Stimulated activated naive CD8-positive, alpha-beta T cell treated with anti-CD3 and anti-CD28 coated beads, Interleukin-15, Interleukin-2, amounts not matched to agents 100 ng/mL and 50 ng/mL, for 24 hours (primary cell): ENCODE measurements around the gene CADM2.

ENCODE experiments used
- H3K27ac Mint-ChIP-seq: one replicate; pipeline ENCODE4 v1.8.0; 2021; ENCODE audit warnings: mild to moderate bottlenecking, mixed read lengths
- H3K27me3 Mint-ChIP-seq: one replicate; pipeline ENCODE4 v1.8.0; 2021; ENCODE audit warnings: mixed read lengths
- H3K36me3 Mint-ChIP-seq: one replicate; pipeline ENCODE4 v1.8.0; 2021; ENCODE audit warnings: low read depth, mixed read lengths
- H3K4me1 Mint-ChIP-seq: one replicate; pipeline ENCODE4 v1.8.0; 2021; ENCODE audit warnings: low read depth, mixed read lengths
- H3K4me3 Mint-ChIP-seq: one replicate; pipeline ENCODE4 v1.8.0; 2021; ENCODE audit warnings: mild to moderate bottlenecking, mixed read lengths
- H3K9me3 Mint-ChIP-seq: one replicate; pipeline ENCODE4 v1.8.0; 2021; ENCODE audit warnings: mixed read lengths

Gene CADM2

DNA sequence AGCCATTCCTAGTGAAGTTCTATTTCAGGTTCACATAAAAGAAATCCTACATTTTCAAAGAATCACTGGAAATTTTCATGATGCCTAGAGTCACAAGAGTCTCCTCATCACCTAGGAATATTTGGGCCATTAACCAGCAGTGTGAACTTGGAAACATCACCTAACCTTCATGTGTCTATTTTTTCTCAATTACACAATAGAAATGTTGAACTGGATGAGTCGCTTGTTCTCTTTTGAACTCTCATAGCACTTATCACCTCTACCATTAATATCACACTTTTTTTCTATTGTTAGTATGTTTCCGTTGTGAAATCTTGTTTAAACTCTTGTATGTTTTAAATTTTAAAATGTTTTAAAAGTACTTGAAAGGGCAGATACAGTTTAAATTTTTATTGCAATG, 371.3 kb downstream of the CADM2 start:
- no peak overlapping the region for H3K27ac Mint-ChIP-seq

DNA sequence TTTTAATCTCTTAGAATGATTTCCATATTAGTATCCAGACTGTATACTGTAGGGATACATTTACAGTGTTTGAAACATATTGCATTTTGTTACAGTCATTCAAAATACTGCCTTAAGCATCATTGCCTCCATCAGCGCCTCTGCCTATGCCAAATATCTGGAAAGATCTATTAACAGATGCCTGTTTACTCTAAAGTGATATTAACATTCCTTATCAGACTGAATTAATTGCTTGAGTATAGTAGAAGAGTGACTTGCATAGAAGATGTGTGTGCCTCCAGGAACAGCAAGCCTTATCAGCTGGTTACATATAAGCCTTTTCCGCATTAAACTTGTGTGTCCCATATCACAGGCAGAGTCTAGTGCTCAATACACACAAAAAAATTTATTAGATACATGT, 379.1 kb downstream of the CADM2 start:
- Mint-ChIP-seq H3K36me3 (no peaks in the 10 kb centered on the region), H3K4me1 (no peaks in the 10 kb centered on the region), H3K27ac (no peak overlapping the region), H3K9me3 (no peaks in the 10 kb centered on the region), H3K4me3 (no peak overlapping the region), H3K27me3 (no peaks in the 10 kb centered on the region)

More for the DNA sequence above, 371.3 kb downstream of the CADM2 start:
- H3K27me3 Mint-ChIP-seq = no peaks in the 10 kb centered on the region
- H3K36me3 Mint-ChIP-seq = no peaks in the 10 kb centered on the region
- no peaks in the 10 kb centered on the region for H3K4me1 Mint-ChIP-seq
- H3K9me3 Mint-ChIP-seq = no peaks in the 10 kb centered on the region
- no peak overlapping the region for H3K4me3 Mint-ChIP-seq

- Mint-ChIP-seq H3K4me1 (no peaks in the 10 kb centered on the region), H3K9me3 (peaks cover 1% of the 10 kb centered on the region), H3K36me3 (no peaks in the 10 kb centered on the region), H3K27ac (no peak overlapping the region), H3K4me3 (no peak overlapping the region), H3K27me3 (no peaks in the 10 kb centered on the region)
These were observed 384.1 kb downstream of the CADM2 start for GRCh38 chr3:85342915-85343314.

DNA sequence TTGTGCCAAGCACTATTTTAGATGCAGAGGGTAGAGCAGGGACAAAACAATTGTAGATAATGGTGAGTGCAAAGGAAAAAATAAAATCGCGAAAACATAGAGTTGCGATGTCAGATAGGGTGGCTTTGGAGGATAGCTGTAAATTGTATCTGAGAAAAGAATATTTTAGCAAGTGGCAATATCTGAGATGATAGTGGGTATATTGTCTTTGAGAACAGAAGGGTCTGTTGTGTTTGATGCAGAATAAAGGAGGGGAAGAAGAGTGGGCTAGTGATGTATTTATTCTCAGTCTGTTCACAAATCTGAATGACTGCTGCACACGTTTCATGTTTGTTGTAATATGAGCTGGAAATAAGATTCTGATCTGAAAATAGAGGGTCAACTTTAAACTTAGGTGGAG, 396.8 kb downstream of the CADM2 start:
- H3K27me3 Mint-ChIP-seq = no peaks in the 10 kb centered on the region
- no peak overlapping the region for H3K27ac Mint-ChIP-seq
- H3K36me3 Mint-ChIP-seq = no peaks in the 10 kb centered on the region
- H3K9me3 Mint-ChIP-seq = peaks cover 5% of the 10 kb centered on the region
- H3K4me3 Mint-ChIP-seq = no peak overlapping the region
- H3K4me1 Mint-ChIP-seq = no peaks in the 10 kb centered on the region

GRCh38 chr3:85360742-85361387, 402.1 kb downstream of the CADM2 start:
- Mint-ChIP-seq H3K36me3 (no peaks in the 10 kb centered on the region), H3K4me1 (no peaks in the 10 kb centered on the region), H3K4me3 (no peak overlapping the region), H3K9me3 (peaks cover 5% of the 10 kb centered on the region), H3K27ac (no peak overlapping the region), H3K27me3 (no peaks in the 10 kb centered on the region)

GRCh38 chr3:85364296-85364909, 405.6 kb downstream of the CADM2 start:
- Mint-ChIP-seq H3K36me3 (no peaks in the 10 kb centered on the region), H3K27me3 (no peaks in the 10 kb centered on the region), H3K27ac (no peak overlapping the region), H3K9me3 (no peaks in the 10 kb centered on the region), H3K4me3 (no peak overlapping the region), H3K4me1 (no peaks in the 10 kb centered on the region)

DNA sequence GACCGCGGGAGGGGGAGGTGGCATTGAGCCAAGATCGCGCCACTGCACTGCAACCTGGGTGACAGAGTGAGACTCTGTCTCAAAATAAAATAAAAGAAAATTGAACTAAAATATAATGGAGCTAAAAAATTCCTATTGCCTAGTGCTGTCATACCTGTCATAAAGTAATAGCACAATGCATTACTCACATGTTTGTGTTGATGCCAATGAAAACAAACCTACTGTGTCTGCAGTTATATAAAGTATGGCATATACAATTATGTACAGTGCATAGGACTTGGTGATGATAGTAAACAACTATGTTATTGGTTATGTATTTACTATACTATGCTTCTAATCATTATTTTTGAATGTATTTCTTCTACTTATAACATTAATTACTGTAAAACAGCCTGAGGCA, 411.6 kb downstream of the CADM2 start:
- no peak overlapping the region for H3K4me3 Mint-ChIP-seq
- no peaks in the 10 kb centered on the region for H3K36me3 Mint-ChIP-seq
- H3K27ac Mint-ChIP-seq = no peak overlapping the region
- H3K4me1 Mint-ChIP-seq = no peaks in the 10 kb centered on the region
- no peaks in the 10 kb centered on the region for H3K27me3 Mint-ChIP-seq
- H3K9me3 Mint-ChIP-seq = peaks cover 5% of the 10 kb centered on the region

DNA sequence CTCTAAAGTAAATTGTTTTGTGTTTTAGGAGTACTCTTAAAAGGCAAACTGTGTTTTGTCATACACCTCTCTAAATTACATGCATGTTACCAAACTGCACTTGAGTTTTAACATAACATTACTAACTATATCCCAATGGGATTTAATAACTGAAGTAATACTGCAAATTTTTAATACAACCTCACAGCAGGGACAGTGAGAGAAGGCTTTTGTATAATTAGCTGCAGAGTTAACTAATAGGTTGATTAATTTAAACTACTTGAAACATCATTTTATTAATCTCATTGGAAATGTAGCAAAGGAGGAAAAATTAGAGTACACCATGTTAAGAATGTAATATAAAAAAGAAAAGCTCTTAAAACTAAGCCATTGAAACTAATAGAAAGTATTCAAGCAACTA, 417.3 kb downstream of the CADM2 start:
- H3K27ac Mint-ChIP-seq = no peak overlapping the region
- H3K27me3 Mint-ChIP-seq = no peaks in the 10 kb centered on the region
- no peaks in the 10 kb centered on the region for H3K4me1 Mint-ChIP-seq
- H3K9me3 Mint-ChIP-seq = peaks cover 10% of the 10 kb centered on the region
- H3K4me3 Mint-ChIP-seq = no peak overlapping the region
- H3K36me3 Mint-ChIP-seq = no peaks in the 10 kb centered on the region

GRCh38 chr3:85377115-85377514, 418.3 kb downstream of the CADM2 start:
- H3K9me3 Mint-ChIP-seq = peaks cover 10% of the 10 kb centered on the region
- no peak overlapping the region for H3K27ac Mint-ChIP-seq
- no peaks in the 10 kb centered on the region for H3K36me3 Mint-ChIP-seq
- H3K4me1 Mint-ChIP-seq = no peaks in the 10 kb centered on the region
- H3K4me3 Mint-ChIP-seq = no peak overlapping the region
- H3K27me3 Mint-ChIP-seq = no peaks in the 10 kb centered on the region

GRCh38 chr3:85384372-85384771, 425.6 kb downstream of the CADM2 start:
- no peak overlapping the region for H3K4me3 Mint-ChIP-seq
- no peaks in the 10 kb centered on the region for H3K4me1 Mint-ChIP-seq

GRCh38 chr3:85387913-85388505, 429.2 kb downstream of the CADM2 start:
- no peaks in the 10 kb centered on the region for H3K27me3 Mint-ChIP-seq
- H3K27ac Mint-ChIP-seq = no peak overlapping the region
- peaks cover 6% of the 10 kb centered on the region for H3K9me3 Mint-ChIP-seq
- no peak overlapping the region for H3K4me3 Mint-ChIP-seq
- no peaks in the 10 kb centered on the region for H3K4me1 Mint-ChIP-seq
- H3K36me3 Mint-ChIP-seq = no peaks in the 10 kb centered on the region

More at GRCh38 chr3:85384372-85384771, 425.6 kb downstream of the CADM2 start:
- Mint-ChIP-seq H3K36me3 (no peaks in the 10 kb centered on the region), H3K9me3 (no peaks in the 10 kb centered on the region), H3K27me3 (no peaks in the 10 kb centered on the region), H3K27ac (no peak overlapping the region)

GRCh38 chr3:85394424-85394823, 435.6 kb downstream of the CADM2 start:
- no peaks in the 10 kb centered on the region for H3K4me1 Mint-ChIP-seq
- peaks cover 10% of the 10 kb centered on the region for H3K9me3 Mint-ChIP-seq
- H3K27me3 Mint-ChIP-seq = no peaks in the 10 kb centered on the region
- no peak overlapping the region for H3K27ac Mint-ChIP-seq
- no peaks in the 10 kb centered on the region for H3K36me3 Mint-ChIP-seq
- no peak overlapping the region for H3K4me3 Mint-ChIP-seq

GRCh38 chr3:85397434-85397833, 438.6 kb downstream of the CADM2 start:
- Mint-ChIP-seq H3K4me1 (no peaks in the 10 kb centered on the region), H3K27ac (no peak overlapping the region), H3K9me3 (peaks cover 5% of the 10 kb centered on the region), H3K4me3 (no peak overlapping the region), H3K36me3 (no peaks in the 10 kb centered on the region), H3K27me3 (no peaks in the 10 kb centered on the region)

DNA sequence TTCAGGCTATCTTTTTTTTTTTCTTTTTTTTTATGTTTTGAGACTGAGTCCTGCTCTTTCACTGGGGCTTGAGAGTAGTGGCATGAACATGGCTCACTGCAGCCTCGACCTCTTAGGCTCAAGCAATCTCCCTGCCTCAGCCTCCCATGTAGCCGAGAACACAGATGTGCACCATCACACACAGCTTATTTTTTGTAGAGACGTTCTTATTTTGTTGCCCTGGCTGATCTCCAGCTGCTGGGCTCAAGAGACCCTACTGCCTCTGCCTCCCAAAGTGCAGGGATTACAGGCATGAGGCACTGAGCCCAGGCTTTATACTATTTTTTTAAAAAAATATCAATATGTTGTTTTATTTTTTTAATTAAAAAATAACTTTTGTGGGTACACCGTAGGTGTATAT, 467.3 kb downstream of the CADM2 start:
- no peaks in the 10 kb centered on the region for H3K27me3 Mint-ChIP-seq
- H3K36me3 Mint-ChIP-seq = no peaks in the 10 kb centered on the region
- no peaks in the 10 kb centered on the region for H3K4me1 Mint-ChIP-seq
- no peak overlapping the region for H3K4me3 Mint-ChIP-seq
- H3K9me3 Mint-ChIP-seq = no peaks in the 10 kb centered on the region
- no peak overlapping the region for H3K27ac Mint-ChIP-seq

DNA sequence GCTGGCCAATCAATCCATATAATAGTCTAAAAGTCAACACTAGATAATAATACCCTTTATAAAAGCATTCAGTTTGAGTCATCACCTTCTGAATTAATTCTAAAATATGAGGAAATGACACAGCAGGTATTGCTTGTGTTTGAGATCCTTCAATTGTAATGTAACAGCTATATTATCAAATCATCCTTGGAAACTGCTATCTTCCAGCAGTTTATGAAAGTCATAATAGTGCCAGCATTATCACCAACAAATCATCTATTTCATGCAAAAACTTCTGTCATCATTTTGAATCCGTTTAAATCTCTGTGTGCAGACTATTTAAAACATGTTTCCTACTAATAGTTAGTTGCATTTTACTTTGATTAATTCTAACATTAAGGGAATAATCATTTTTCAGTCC, 468.7 kb downstream of the CADM2 start:
- H3K4me3 Mint-ChIP-seq = no peak overlapping the region
- no peaks in the 10 kb centered on the region for H3K9me3 Mint-ChIP-seq
- H3K4me1 Mint-ChIP-seq = no peaks in the 10 kb centered on the region
- no peaks in the 10 kb centered on the region for H3K36me3 Mint-ChIP-seq
- no peaks in the 10 kb centered on the region for H3K27me3 Mint-ChIP-seq
- no peak overlapping the region for H3K27ac Mint-ChIP-seq

- Mint-ChIP-seq H3K27me3 (no peaks in the 10 kb centered on the region), H3K9me3 (no peaks in the 10 kb centered on the region), H3K27ac (no peak overlapping the region), H3K4me3 (no peak overlapping the region), H3K36me3 (no peaks in the 10 kb centered on the region), H3K4me1 (no peaks in the 10 kb centered on the region)
These were observed 473.3 kb downstream of the CADM2 start for GRCh38 chr3:85432081-85432480.
